GM21737 (cell line): ENCODE data around the gene BRAF.
"Not testable (repeated sequence)": the region's sequence is repeated elsewhere in the genome, so short reads cannot be mapped to it uniquely, and the experiment has no call there.

Experiments
- ATAC-seq: cut with Tn5 transposase; IDR thresholded peaks from one replicate; pipeline ENCODE4 v1.9.1; 2021; ENCODE audit warnings: mild to moderate bottlenecking, moderate library complexity; ENCODE audit not compliant: unreplicated experiment

Gene BRAF

GRCh38 chr7:140722254-140722653 is 202.5 kb downstream of the BRAF start:
- no peak for ATAC-seq

GRCh38 chr7:140719721-140720120 is 205.0 kb downstream of the BRAF start:
- ATAC-seq: no peak

- no peak for ATAC-seq
Observed at GRCh38 chr7:140714331-140715040, 210.2 kb downstream of the BRAF start.

- not testable (repeated sequence) for ATAC-seq
Observed at GRCh38 chr7:140712392-140712791, 212.3 kb downstream of the BRAF start.

GRCh38 chr7:140708764-140709163 is 216.0 kb downstream of the BRAF start:
- not testable (repeated sequence) for ATAC-seq

GRCh38 chr7:140707132-140707531 is 217.6 kb downstream of the BRAF start:
- ATAC-seq: no peak

GRCh38 chr7:140704205-140704604 is 220.5 kb downstream of the BRAF start:
- no peak for ATAC-seq

GRCh38 chr7:140702774-140703173 is 222.0 kb downstream of the BRAF start:
- no peak for ATAC-seq

- no peak for ATAC-seq
Observed at GRCh38 chr7:140698477-140698876, 226.3 kb downstream of the BRAF start.

GRCh38 chr7:140697447-140698143 is 227.1 kb downstream of the BRAF start:
- no peak for ATAC-seq

GRCh38 chr7:140696680-140697446 is 227.9 kb downstream of the BRAF start, which contains the start of gene NDUFB2:
NDUFB2 (plus strand) TSS chr7:140696708; CDS start chr7:140696745, 37 bp downstream.
- ATAC-seq: peak; percentile 77

GRCh38 chr7:140696024-140696679 is 228.6 kb downstream of the BRAF start:
- peak; percentile 91 for ATAC-seq

- no peak for ATAC-seq
Observed at GRCh38 chr7:140695381-140695780, 229.3 kb downstream of the BRAF start.

- no peak for ATAC-seq
Observed at GRCh38 chr7:140694592-140694991, 230.1 kb downstream of the BRAF start.

- ATAC-seq: not testable (repeated sequence)
Observed at GRCh38 chr7:140693849-140694248, 230.9 kb downstream of the BRAF start.

GRCh38 chr7:140691376-140692045 is 233.2 kb downstream of the BRAF start:
- ATAC-seq: no peak

GRCh38 chr7:140689199-140690152 is 235.3 kb downstream of the BRAF start:
- no peak for ATAC-seq

- ATAC-seq: no peak
Observed at GRCh38 chr7:140688341-140688740, 236.4 kb downstream of the BRAF start.

- ATAC-seq: no peak
Observed at GRCh38 chr7:140686921-140687320, 237.8 kb downstream of the BRAF start.
